ENCODE data around the gene BCCIP.

DNA sequence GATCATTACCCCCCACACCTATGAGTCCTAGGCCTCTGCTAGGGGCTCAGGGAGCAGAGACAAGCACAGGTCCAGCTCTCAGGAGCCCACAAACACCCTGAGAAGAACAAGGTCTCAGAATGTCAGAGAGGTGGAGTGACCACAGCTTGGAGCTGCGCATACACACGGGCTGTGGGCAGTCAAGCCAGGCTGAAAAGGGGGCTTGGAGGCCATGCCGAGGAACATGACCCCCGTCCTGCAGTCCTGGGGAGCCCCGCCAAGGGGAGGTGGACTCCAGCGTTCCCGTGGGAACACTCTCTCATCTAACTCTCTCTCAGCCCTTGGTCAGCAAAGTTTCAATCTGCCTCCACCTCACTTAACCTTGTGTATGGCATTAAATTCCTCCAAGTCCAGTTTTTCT is 39.9 kb upstream of the BCCIP start:
- TF ChIP-seq GATA2 (IDR thresholded peaks at IDR 0.05; ENCODE audit: low read depth, low read length), result no peak
- no peak for TF ChIP-seq GATA3 (IDR thresholded peaks at IDR 0.05; ENCODE audit: low read depth, low read length)

All from SH-SY5Y (cell line).